AG04449 (cell line): ENCODE results near the gene UBXN4.
A peak's percentile ranks its signal among the peaks of the same experiment; 100 is the strongest.
"Not testable (repeated sequence)": the region's sequence is repeated elsewhere in the genome, so short reads cannot be mapped to it uniquely, and the experiment has no call there.

Source experiments
- CTCF ChIA-PET: fragments of 350-600 bp; formaldehyde crosslinking; extraction: SDS; loops from one replicate; lab custom pipeline; 2021; ENCODE audit warnings: antibody characterized with exemption; lab: Yijun Ruan, JAX
- POLR2A ChIA-PET: fragments of 400-600, 350-600 bp; formaldehyde crosslinking; extraction: SDS; loops from one replicate; lab custom pipeline; 2020; ENCODE audit warnings: antibody characterized with exemption, inconsistent platforms; lab: Yijun Ruan, JAX
- DNase-seq: peaks from one replicate; pipeline ENCODE4 v3.0.0-alpha.2; 2010; ENCODE audit warnings: low read depth, low spot score
- H3K4me3 ChIP-seq: 2 replicates; pipeline ENCODE4 v1.5.1; 2011; ENCODE audit warnings: low read depth, mild to moderate bottlenecking, control low read depth, low read length
- CTCF ChIP-seq: IDR thresholded peaks from one replicate; pipeline ENCODE4 v1.5.1; 2011; ENCODE audit warnings: mild to moderate bottlenecking, moderate library complexity, low read length, control low read depth, inconsistent platforms; ENCODE audit not compliant: insufficient read depth; ENCODE audit errors: missing control alignments

The UBXN4 gene

DNA sequence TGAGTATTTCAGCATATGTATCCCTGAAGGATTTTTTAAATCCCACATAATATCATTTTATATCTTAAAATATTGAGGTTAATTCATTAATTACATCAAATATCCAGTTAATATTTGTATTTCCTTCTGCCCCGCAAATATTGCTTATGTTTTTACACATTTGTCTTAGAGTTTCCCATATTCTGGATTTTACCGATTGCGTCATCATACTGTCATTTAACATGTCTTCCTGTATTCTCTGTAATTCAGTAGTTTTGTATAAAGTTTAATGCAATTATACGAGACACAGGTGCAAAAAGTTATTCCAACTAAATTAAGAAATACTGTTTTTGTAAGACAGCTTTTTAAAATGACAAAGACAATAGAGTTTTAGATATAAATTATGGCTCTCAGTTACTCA lies 33.5 kb upstream of the UBXN4 start:
- ChIA-PET CTCF (interaction anchor here (0.6 to 6.2 kb wide), 8 partner anchors 8 to 718 kb away, joined by 3 to 131 read pairs (median 4); no protein-coding TSS in a partner anchor), POLR2A (no interaction called here)
- DNase-seq = no peak
- no peak overlapping the region for H3K4me3 ChIP-seq
- TF ChIP-seq CTCF = no peak

GRCh38 chr2:135709992-135710391 lies 31.7 kb upstream of the UBXN4 start:
- TF ChIP-seq CTCF = peak; percentile 91
- no peak overlapping the region for H3K4me3 ChIP-seq
- ChIA-PET POLR2A (no interaction called here), CTCF (interaction anchor here (0.6 to 6.2 kb wide), 36 partner anchors 8 to 720 kb away, joined by 3 to 131 read pairs (median 5); partner anchors contain the start of genes R3HDM1, UBXN4 and ZRANB3)
- DNase-seq = no peak

DNA sequence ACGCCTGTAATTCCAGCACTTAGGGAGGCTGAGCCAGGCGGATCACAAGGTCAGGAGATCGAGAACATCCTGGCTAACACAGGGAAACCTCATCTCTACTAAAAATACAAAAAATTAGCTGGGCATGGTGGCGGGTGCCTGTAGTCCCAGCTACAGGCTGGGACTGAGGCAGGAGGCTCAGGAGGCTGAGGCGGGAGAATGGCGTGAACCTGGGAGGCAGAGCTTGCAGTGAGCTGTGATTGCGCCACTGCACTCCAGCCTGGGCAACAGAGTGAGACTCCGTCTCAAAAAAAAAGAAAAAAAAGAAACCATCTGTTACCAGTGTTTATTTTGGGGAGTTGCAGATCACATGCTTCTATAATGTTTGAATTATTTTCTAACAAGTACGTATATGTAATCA lies 26.6 kb upstream of the UBXN4 start:
- DNase-seq, POLR2A ChIA-PET: not testable (repeated sequence)
- CTCF ChIA-PET = interaction anchor here (1.1 to 1.3 kb wide), 2 partner anchors 83 to 726 kb away, joined by 3 to 4 read pairs; no protein-coding TSS in a partner anchor

DNA sequence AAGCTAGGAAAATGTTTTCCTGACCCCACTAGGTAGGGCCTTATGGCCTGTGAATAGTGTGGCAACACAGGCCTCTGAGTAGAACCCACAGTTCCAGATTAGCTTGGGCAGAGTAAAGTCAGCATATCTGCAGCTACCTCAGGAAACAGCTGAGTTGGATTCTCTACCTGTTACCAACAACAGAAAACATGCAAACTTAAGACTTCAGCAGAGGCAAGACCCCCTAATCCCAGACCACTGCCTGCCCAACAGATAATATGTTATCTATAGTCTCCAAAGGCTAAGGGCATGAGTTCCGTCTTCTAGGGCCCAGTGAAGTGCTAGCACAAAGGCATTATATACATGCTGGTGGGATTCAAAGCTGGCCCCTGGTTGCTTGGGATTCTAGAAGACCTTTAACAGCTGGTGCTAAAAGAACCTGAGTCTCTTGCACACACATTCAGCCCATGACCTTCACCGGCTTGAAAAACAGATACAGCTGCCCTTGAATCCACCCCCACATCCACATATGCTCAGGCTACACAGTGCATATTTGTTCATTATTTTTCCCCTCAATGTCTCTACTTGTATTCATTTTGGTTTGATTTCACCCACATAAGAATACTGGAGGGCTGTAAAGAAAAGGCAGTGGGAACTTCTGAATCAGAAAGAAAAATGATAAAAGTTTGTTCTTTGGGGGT lies 13.5 kb upstream of the UBXN4 start:
- CTCF ChIA-PET = interaction anchor here (1.0 to 1.7 kb wide), 3 partner anchors 11 to 18 kb away, joined by 4 to 5 read pairs (median 4); partner anchors contain the start of gene UBXN4
- no peak overlapping the region for H3K4me3 ChIP-seq
- POLR2A ChIA-PET = no interaction called here
- no peak for TF ChIP-seq CTCF
- DNase-seq = no peak

More for the DNA sequence above, 26.6 kb upstream of the UBXN4 start:
- H3K4me3 ChIP-seq = not testable (repeated sequence)

DNA sequence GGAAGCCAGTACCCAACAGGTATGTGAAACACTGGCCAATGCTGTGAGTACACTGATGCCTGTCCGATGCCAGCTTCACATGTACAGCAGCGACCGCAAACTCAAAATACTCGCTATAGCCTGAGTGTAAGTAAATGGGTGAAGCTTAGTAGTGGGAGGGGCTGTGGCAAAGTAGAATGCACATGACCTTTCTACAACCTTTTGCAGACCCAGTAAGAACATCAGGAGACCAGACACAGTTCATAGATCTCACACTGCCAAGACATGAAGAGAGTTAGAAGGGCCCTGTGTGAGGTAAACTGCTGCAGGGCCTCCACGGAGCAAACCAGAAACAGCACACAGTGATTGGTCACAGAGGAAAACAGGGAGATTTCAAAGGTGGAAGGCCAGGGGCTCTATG lies 9.1 kb upstream of the UBXN4 start:
- no peak for TF ChIP-seq CTCF
- ChIA-PET POLR2A (no interaction called here), CTCF (interaction anchor here (1.0 to 1.1 kb wide), 3 partner anchors 8 to 23 kb away, joined by 3 to 4 read pairs (median 3); no protein-coding TSS in a partner anchor)
- no peak overlapping the region for H3K4me3 ChIP-seq
- no peak for DNase-seq

DNA sequence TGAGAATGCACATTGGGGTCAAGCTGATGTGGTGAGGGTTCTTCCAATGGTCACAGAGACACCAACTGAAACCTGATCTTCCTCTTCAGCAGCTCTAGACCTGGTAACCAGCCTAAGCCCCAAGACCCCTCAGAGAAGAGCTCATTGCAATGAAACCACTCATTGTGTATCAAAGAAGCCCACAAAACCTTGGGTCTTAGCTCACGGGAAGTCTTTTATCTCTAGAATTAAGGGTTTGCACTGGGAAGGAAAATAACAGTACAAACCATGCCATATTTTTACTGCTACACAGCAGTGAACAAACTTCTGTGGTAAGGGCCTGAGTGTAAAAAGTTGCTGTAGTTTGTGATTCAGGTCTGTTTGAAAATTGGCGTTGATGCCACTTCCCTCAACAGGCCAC lies 8.6 kb upstream of the UBXN4 start:
- H3K4me3 ChIP-seq = no peak overlapping the region
- TF ChIP-seq CTCF = no peak
- DNase-seq = no peak
- ChIA-PET POLR2A (no interaction called here), CTCF (interaction anchor here (1.0 to 1.1 kb wide), 3 partner anchors 7 to 23 kb away, joined by 3 to 4 read pairs (median 3); no protein-coding TSS in a partner anchor)

- no peak for TF ChIP-seq CTCF
- CTCF ChIA-PET = no interaction called here
- no peak for DNase-seq
- POLR2A ChIA-PET = no interaction called here
- H3K4me3 ChIP-seq = no peak overlapping the region
Observed at GRCh38 chr2:135736546-135736945, 5.1 kb upstream of the UBXN4 start.
